ENCODE measurements around the gene HDAC9. TPM values are rescaled to one million over a fixed set of nuclear protein-coding genes. Genes with fewer than 3 reads are reported as not detected.

Gene HDAC9
- total RNA-seq, 4 donors from 2014 or later = 3.0 to 14.0 (median 5.6) TPM

DNA sequence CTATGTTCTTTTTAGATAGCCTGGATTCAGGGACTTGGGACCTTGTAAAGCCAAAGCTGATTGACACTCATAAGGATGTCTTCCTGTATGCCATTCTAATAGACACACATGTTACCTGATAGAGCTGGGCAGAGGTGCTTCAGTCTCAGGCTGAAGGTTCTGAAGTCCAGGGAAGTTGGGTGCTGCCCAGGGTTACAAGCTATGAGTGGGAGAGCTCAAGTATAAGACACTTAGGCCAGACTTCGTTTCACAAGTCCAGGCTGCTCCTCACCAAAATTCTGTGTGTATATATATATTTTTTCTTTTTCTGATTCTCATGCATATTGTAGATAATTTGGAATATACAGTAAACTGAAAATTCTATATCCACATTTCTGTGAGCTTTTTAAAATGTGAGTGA, 144.2 kb downstream of the HDAC9 start:
- H3K4me3 ChIP-seq = no peak overlapping the region
- H3K9me3 ChIP-seq = no peaks in the 10 kb centered on the region
- intact Hi-C loops (cut with DNase I; ENCODE audit: low total_unique reads) (no loop called here), in situ Hi-C loops (cut with MboI; ENCODE audit: low sequenced_read_pairs in 4 of 4) (no loop called here)
- no peak for TF ChIP-seq POLR2A (IDR thresholded peaks at IDR 0.05)
- DNase-seq (no peak), ATAC-seq (no peak)
- H3K36me3 ChIP-seq = peaks cover 0 to 15% of the 10 kb centered on the region in 2 donors
- H3K4me1 ChIP-seq = peaks cover 0 to 8% of the 10 kb centered on the region in 2 donors
- H3K27me3 ChIP-seq = no peaks in the 10 kb centered on the region
- peak overlapping the region; percentile 56 to 66 (median 60) for H3K27ac ChIP-seq

DNA sequence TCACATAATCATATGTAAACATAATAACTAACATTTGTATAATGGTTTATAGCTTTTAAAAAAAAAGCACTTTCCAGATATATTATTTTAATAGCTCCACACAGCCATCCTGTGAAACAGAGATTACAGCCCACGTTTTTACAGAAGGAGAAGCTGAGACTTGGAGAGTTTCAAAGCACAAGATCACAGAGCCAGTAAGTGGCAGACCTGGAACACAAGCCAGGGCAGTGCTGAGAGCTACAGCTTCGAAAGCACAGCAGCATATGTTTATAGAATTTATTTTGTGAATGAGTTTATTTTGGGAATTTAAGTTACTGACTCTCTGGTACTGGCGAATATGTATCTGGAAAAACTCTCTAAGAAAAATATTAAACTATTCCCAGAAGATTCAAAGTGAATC, 149.4 kb downstream of the HDAC9 start:
- ATAC-seq = no peak
- TF ChIP-seq POLR2A (IDR thresholded peaks at IDR 0.05) = no peak
- TF ChIP-seq, protein P1, sequence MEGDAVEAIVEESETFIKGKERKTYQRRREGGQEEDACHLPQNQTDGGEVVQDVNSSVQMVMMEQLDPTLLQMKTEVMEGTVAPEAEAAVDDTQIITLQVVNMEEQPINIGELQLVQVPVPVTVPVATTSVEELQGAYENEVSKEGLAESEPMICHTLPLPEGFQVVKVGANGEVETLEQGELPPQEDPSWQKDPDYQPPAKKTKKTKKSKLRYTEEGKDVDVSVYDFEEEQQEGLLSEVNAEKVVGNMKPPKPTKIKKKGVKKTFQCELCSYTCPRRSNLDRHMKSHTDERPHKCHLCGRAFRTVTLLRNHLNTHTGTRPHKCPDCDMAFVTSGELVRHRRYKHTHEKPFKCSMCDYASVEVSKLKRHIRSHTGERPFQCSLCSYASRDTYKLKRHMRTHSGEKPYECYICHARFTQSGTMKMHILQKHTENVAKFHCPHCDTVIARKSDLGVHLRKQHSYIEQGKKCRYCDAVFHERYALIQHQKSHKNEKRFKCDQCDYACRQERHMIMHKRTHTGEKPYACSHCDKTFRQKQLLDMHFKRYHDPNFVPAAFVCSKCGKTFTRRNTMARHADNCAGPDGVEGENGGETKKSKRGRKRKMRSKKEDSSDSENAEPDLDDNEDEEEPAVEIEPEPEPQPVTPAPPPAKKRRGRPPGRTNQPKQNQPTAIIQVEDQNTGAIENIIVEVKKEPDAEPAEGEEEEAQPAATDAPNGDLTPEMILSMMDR (IDR thresholded peaks at IDR 0.05 in 4 of 5, conservative IDR thresholded peaks at IDR 0.05 in 1 of 5) = no peak
- no peaks in the 10 kb centered on the region for H3K9me3 ChIP-seq
- intact Hi-C loops (cut with DNase I; ENCODE audit: low total_unique reads) (no loop called here), in situ Hi-C loops (cut with MboI; ENCODE audit: low sequenced_read_pairs in 4 of 4) (no loop called here)
- H3K36me3 ChIP-seq = peaks cover 0 to 16% of the 10 kb centered on the region in 2 donors
- H3K27me3 ChIP-seq = no peaks in the 10 kb centered on the region
- peak overlapping the region in 1 of 4 donors; percentile 7 for H3K27ac ChIP-seq
- no peak for DNase-seq
- H3K4me1 ChIP-seq = no peaks in the 10 kb centered on the region
- H3K4me3 ChIP-seq = no peak overlapping the region

- ATAC-seq (no peak), DNase-seq (no peak)
- Histone ChIP-seq H3K36me3 (peaks cover 0 to 16% of the 10 kb centered on the region in 2 donors), H3K27ac (no peak overlapping the region), H3K4me3 (no peak overlapping the region), H3K27me3 (no peaks in the 10 kb centered on the region), H3K4me1 (no peaks in the 10 kb centered on the region), H3K9me3 (no peaks in the 10 kb centered on the region)
- in situ Hi-C loops (cut with MboI; ENCODE audit: low sequenced_read_pairs in 4 of 4) = no loop called here
- TF ChIP-seq, protein P1 (IDR thresholded peaks at IDR 0.05 in 4 of 5, conservative IDR thresholded peaks at IDR 0.05 in 1 of 5) = no peak
- no peak for TF ChIP-seq POLR2A (IDR thresholded peaks at IDR 0.05)
- intact Hi-C loops (cut with DNase I; ENCODE audit: low total_unique reads) = no loop called here
Observed at GRCh38 chr7:18647582-18647981, 152.0 kb downstream of the HDAC9 start.

- H3K36me3 ChIP-seq = peaks cover 0 to 16% of the 10 kb centered on the region in 2 donors
- DNase-seq (no peak), ATAC-seq (no peak)
- in situ Hi-C loops (cut with MboI; ENCODE audit: low sequenced_read_pairs in 4 of 4) (no loop called here), intact Hi-C loops (cut with DNase I; ENCODE audit: low total_unique reads) (no loop called here)
- no peaks in the 10 kb centered on the region for H3K4me1 ChIP-seq
- H3K27ac ChIP-seq = no peak overlapping the region
- TF ChIP-seq, protein P1 (IDR thresholded peaks at IDR 0.05 in 4 of 5, conservative IDR thresholded peaks at IDR 0.05 in 1 of 5) = no peak
- TF ChIP-seq POLR2A (IDR thresholded peaks at IDR 0.05) = no peak
- no peaks in the 10 kb centered on the region for H3K9me3 ChIP-seq
- H3K27me3 ChIP-seq = no peaks in the 10 kb centered on the region
- H3K4me3 ChIP-seq = no peak overlapping the region
Observed at GRCh38 chr7:18648849-18649758, 153.6 kb downstream of the HDAC9 start.

GRCh38 chr7:18653381-18654155, 158.0 kb downstream of the HDAC9 start:
- intact Hi-C loops (cut with DNase I; ENCODE audit: low total_unique reads) = no loop called here
- no peaks in the 10 kb centered on the region for H3K27me3 ChIP-seq
- no peak overlapping the region for H3K4me3 ChIP-seq
- no peaks in the 10 kb centered on the region for H3K9me3 ChIP-seq
- peaks cover 0 to 4% of the 10 kb centered on the region in 2 donors for H3K36me3 ChIP-seq
- in situ Hi-C loops (cut with MboI; ENCODE audit: low sequenced_read_pairs in 4 of 4) = no loop called here
- ATAC-seq (no peak), DNase-seq (no peak)
- no peak overlapping the region for H3K27ac ChIP-seq
- no peak for TF ChIP-seq POLR2A (IDR thresholded peaks at IDR 0.05)
- TF ChIP-seq, protein P1 (IDR thresholded peaks at IDR 0.05 in 4 of 5, conservative IDR thresholded peaks at IDR 0.05 in 1 of 5) = no peak
- H3K4me1 ChIP-seq = no peaks in the 10 kb centered on the region
